HG03139 (cell line): Measurements from ENCODE around the gene SCN9A.
A peak's percentile ranks its signal among the peaks of the same experiment; 100 is the strongest.

Experiments used
- ATAC-seq: cut with Tn5 transposase; IDR thresholded peaks from one replicate; pipeline ENCODE4 v1.9.1; 2021; ENCODE audit not compliant: unreplicated experiment

Gene SCN9A

GRCh38 chr2:166184789-166185188, 191.0 kb downstream of the SCN9A start:
- ATAC-seq, result no peak

GRCh38 chr2:166181813-166182154, 194.0 kb downstream of the SCN9A start:
- no peak for ATAC-seq

GRCh38 chr2:166180951-166181812, 194.6 kb downstream of the SCN9A start:
- ATAC-seq, result peak; percentile 91

- no peak for ATAC-seq
Measured at GRCh38 chr2:166179201-166179600, 196.5 kb downstream of the SCN9A start.

GRCh38 chr2:166173263-166173662, 202.5 kb downstream of the SCN9A start:
- no peak for ATAC-seq

- ATAC-seq, result no peak
Measured at GRCh38 chr2:166171216-166171615, 204.5 kb downstream of the SCN9A start.

GRCh38 chr2:166170356-166170755, 205.4 kb downstream of the SCN9A start:
- no peak for ATAC-seq

- no peak for ATAC-seq
Measured at GRCh38 chr2:166167449-166167848, 208.3 kb downstream of the SCN9A start.

GRCh38 chr2:166163775-166164174, 212.0 kb downstream of the SCN9A start:
- no peak for ATAC-seq

- no peak for ATAC-seq
Measured at GRCh38 chr2:166158546-166158945, 217.2 kb downstream of the SCN9A start.

- ATAC-seq, result no peak
Measured at GRCh38 chr2:166157578-166157977, 218.2 kb downstream of the SCN9A start.

GRCh38 chr2:166156985-166157490, 218.7 kb downstream of the SCN9A start:
- no peak for ATAC-seq

GRCh38 chr2:166155589-166155988, 220.2 kb downstream of the SCN9A start:
- ATAC-seq, result no peak

GRCh38 chr2:166154685-166155338, 220.9 kb downstream of the SCN9A start:
- no peak for ATAC-seq

GRCh38 chr2:166152064-166152463, 223.7 kb downstream of the SCN9A start:
- ATAC-seq, result no peak

- no peak for ATAC-seq
Measured at GRCh38 chr2:166148500-166149400, 227.0 kb downstream of the SCN9A start.

- ATAC-seq, result no peak
Measured at GRCh38 chr2:166147883-166148282, 227.9 kb downstream of the SCN9A start.
